ENCODE results near the gene RELN. TPM values are rescaled to one million over a fixed set of nuclear protein-coding genes. Genes with fewer than 3 reads are reported as not detected.

RELN gene
- total RNA-seq, 2 donors from 2014 or later = 3.9 to 8.5 TPM

- Histone ChIP-seq H3K4me1 (ENCODE audit: control insufficient read depth, insufficient read depth, low read length) (no peaks in the 10 kb centered on the region), H3K27me3 (ENCODE audit: control insufficient read depth, insufficient read depth, low read length, poor library complexity, severe bottlenecking) (no peaks in the 10 kb centered on the region), H3K4me3 (ENCODE audit: low read length) (no peak overlapping the region), H3K9me3 (ENCODE audit: control insufficient read depth, low read length) (no peaks in the 10 kb centered on the region), H3K27ac (ENCODE audit: low read depth, low read length) (no peak overlapping the region), H3K36me3 (ENCODE audit: control insufficient read depth, insufficient read depth, low read length) (no peaks in the 10 kb centered on the region), H3K9ac (ENCODE audit: extremely low read depth, low read length, poor library complexity, severe bottlenecking) (no peak overlapping the region)
- H3K4me3 Mint-ChIP-seq = no peak overlapping the region
- H3K4me1 Mint-ChIP-seq = peaks cover 6% of the 10 kb centered on the region
- H3K27me3 Mint-ChIP-seq (ENCODE audit: insufficient read depth) = peaks cover 4% of the 10 kb centered on the region
- WGBS, 2 experiments (ENCODE audit: insufficient coverage in 1 of 2, insufficient read length in 1 of 2) = 73 to 77% methylated on average over 6 to 7 of the region's 8 CpGs
- DNase-seq = no peak
- peak overlapping the region; percentile 28 for H3K27ac Mint-ChIP-seq
- no peaks in the 10 kb centered on the region for H3K36me3 Mint-ChIP-seq (ENCODE audit: low read depth)
- no peaks in the 10 kb centered on the region for H3K9me3 Mint-ChIP-seq
- TF ChIP-seq CTCF (conservative IDR thresholded peaks at IDR 0.05) = no peak
Observed at GRCh38 chr7:103919272-103919868, 70.1 kb downstream of the RELN start.

GRCh38 chr7:103918631-103919271, 70.7 kb downstream of the RELN start:
- TF ChIP-seq CTCF (conservative IDR thresholded peaks at IDR 0.05) = no peak
- DNase-seq = no peak
- H3K9ac ChIP-seq (ENCODE audit: extremely low read depth, low read length, poor library complexity, severe bottlenecking) = no peak overlapping the region
- H3K27ac ChIP-seq (ENCODE audit: low read depth, low read length) = no peak overlapping the region
- no peak overlapping the region for H3K27ac Mint-ChIP-seq
- peaks cover 3% of the 10 kb centered on the region for H3K27me3 Mint-ChIP-seq (ENCODE audit: insufficient read depth)
- no peaks in the 10 kb centered on the region for H3K27me3 ChIP-seq (ENCODE audit: control insufficient read depth, insufficient read depth, low read length, poor library complexity, severe bottlenecking)
- no peaks in the 10 kb centered on the region for H3K36me3 ChIP-seq (ENCODE audit: control insufficient read depth, insufficient read depth, low read length)
- H3K4me1 ChIP-seq (ENCODE audit: control insufficient read depth, insufficient read depth, low read length) = no peaks in the 10 kb centered on the region
- no peak overlapping the region for H3K4me3 ChIP-seq (ENCODE audit: low read length)
- 96 to 97% methylated on average over 4 to 5 of the region's 5 CpGs for WGBS, 2 experiments (ENCODE audit: insufficient coverage in 1 of 2, insufficient read length in 1 of 2)
- no peak overlapping the region for H3K4me3 Mint-ChIP-seq
- H3K4me1 Mint-ChIP-seq = peaks cover 6% of the 10 kb centered on the region
- no peaks in the 10 kb centered on the region for H3K9me3 Mint-ChIP-seq
- no peaks in the 10 kb centered on the region for H3K36me3 Mint-ChIP-seq (ENCODE audit: low read depth)
- no peaks in the 10 kb centered on the region for H3K9me3 ChIP-seq (ENCODE audit: control insufficient read depth, low read length)

- H3K9me3 Mint-ChIP-seq = no peaks in the 10 kb centered on the region
- no peak overlapping the region for H3K4me3 Mint-ChIP-seq
- no peaks in the 10 kb centered on the region for H3K27me3 Mint-ChIP-seq (ENCODE audit: insufficient read depth)
- H3K27me3 ChIP-seq (ENCODE audit: control insufficient read depth, insufficient read depth, low read length, poor library complexity, severe bottlenecking) = no peaks in the 10 kb centered on the region
- WGBS, 2 experiments (ENCODE audit: insufficient coverage in 1 of 2, insufficient read length in 1 of 2) = 80 to 84% methylated on average over 1 of the region's 1 CpG
- no peak for DNase-seq
- TF ChIP-seq CTCF (conservative IDR thresholded peaks at IDR 0.05) = no peak
- no peaks in the 10 kb centered on the region for H3K36me3 ChIP-seq (ENCODE audit: control insufficient read depth, insufficient read depth, low read length)
- peaks cover 6% of the 10 kb centered on the region for H3K4me1 Mint-ChIP-seq
- no peak overlapping the region for H3K4me3 ChIP-seq (ENCODE audit: low read length)
- H3K4me1 ChIP-seq (ENCODE audit: control insufficient read depth, insufficient read depth, low read length) = no peaks in the 10 kb centered on the region
- no peaks in the 10 kb centered on the region for H3K9me3 ChIP-seq (ENCODE audit: control insufficient read depth, low read length)
- H3K9ac ChIP-seq (ENCODE audit: extremely low read depth, low read length, poor library complexity, severe bottlenecking) = no peak overlapping the region
- no peaks in the 10 kb centered on the region for H3K36me3 Mint-ChIP-seq (ENCODE audit: low read depth)
- no peak overlapping the region for H3K27ac ChIP-seq (ENCODE audit: low read depth, low read length)
- H3K27ac Mint-ChIP-seq = no peak overlapping the region
Observed at GRCh38 chr7:103915680-103916357, 73.6 kb downstream of the RELN start.

Measured in endodermal cell (in vitro differentiated cells).